ENCODE data around the gene CLK1. TPM values are rescaled to one million over a fixed set of nuclear protein-coding genes. Genes with fewer than 3 reads are reported as not detected.

CLK1 gene
- total and polyA plus RNA-seq, 9 of the 15 experiments (the other 6 are each of a cell fraction or from before 2014, with no cell fraction given) = 29.3 to 99.2 (median 47.0) TPM

- TF ChIP-seq MITF (IDR thresholded peaks at IDR 0.05) (no peak), OTX1 (CRISPR knock-in tag; IDR thresholded peaks at IDR 0.05) (no peak), NCOA6 (IDR thresholded peaks at IDR 0.05) (no peak), DNMT1 (IDR thresholded peaks at IDR 0.05) (no peak), HMBOX1 (IDR thresholded peaks at IDR 0.05) (no peak), ZNF175 (CRISPR knock-in tag; IDR thresholded peaks at IDR 0.05; ENCODE audit: low read depth) (no peak), SLC30A9 (CRISPR knock-in tag; IDR thresholded peaks at IDR 0.05) (no peak), SFPQ (IDR thresholded peaks at IDR 0.05; ENCODE audit: low read depth, low read length) (no peak), ATF4 (CRISPR knock-in tag; IDR thresholded peaks at IDR 0.05) (no peak), ATF7 (IDR thresholded peaks at IDR 0.05) (peak; percentile 67; the same call in 1 of the 2 replicates), ZNF584 (CRISPR knock-in tag; IDR thresholded peaks at IDR 0.05; ENCODE audit: low read depth) (0 out of 2 replicates have a peak, but pooled peaks have one; percentile 51), GTF2B (IDR thresholded peaks at IDR 0.05; ENCODE audit: extremely low read depth, insufficient read length) (no peak), MEIS2 (IDR thresholded peaks at IDR 0.05; ENCODE audit: partially characterized antibody) (peak; percentile 71), GATA2 (CRISPR knock-in tag; IDR thresholded peaks at IDR 0.05) (no peak), SMARCC2 (IDR thresholded peaks at IDR 0.05; ENCODE audit: low read depth) (no peak), ZNF707 (CRISPR knock-in tag; conservative IDR thresholded peaks at IDR 0.05) (no peak), MAFK (IDR thresholded peaks at IDR 0.05; ENCODE audit: low read length) (peak; percentile 21; the same call in 1 of the 2 replicates), HSF4 (CRISPR knock-in tag; IDR thresholded peaks at IDR 0.05; ENCODE audit: borderline replicate concordance) (no peak), KAT8 (IDR thresholded peaks at IDR 0.05; ENCODE audit: low read depth) (peak; percentile 98)
Observed at GRCh38 chr2:200864176-200865034, at the start of gene CLK1 (continued).

All from K562 (cell line).